ENCODE data around the gene TOMM7. TPM values are rescaled to one million over a fixed set of nuclear protein-coding genes. Genes with fewer than 3 reads are reported as not detected.

The TOMM7 gene
- total RNA-seq, 2 donors from 2014 or later = 95.0 to 123 TPM

DNA sequence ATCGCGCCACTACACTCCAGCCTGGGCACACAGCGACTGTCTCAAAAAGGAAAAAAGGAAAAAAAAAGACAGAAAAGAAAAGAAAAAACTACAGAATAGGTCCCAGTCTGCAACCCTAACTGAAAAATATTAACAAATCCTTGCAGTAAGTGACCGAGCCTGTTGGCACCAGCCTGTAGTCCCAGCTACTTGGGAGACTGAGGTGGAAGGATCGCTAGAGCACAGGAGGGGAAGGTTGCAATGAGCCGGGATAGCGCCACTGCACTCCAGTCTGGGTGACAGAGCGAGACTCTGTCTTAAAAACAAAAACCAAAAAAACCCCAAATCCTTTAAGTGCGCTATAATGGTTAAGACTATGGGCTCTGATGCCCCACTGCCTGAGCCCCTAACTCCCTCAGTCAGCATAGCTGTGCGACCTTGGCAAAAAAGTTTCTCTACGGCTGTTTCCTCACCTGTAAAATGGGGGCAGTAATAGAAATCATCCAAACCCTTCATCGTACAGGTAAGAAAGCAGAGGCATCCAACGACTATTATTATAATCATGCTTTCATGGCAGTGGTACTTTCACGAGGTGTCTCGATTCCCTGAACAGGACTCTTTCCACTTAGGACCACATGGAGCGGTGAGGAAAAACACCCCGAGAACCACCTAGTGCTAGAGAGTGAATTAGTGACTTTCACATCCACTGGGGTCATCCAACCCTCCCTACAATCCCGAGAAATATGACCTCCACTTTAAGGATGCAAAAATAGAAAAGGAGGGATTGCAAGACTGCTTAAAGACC lies 755 bp downstream of the TOMM7 start:
- peaks cover 0 to 32% of the 10 kb centered on the region in 2 donors for H3K4me1 ChIP-seq (ENCODE audit: control insufficient read depth in 1 of 2, low read depth in 2 of 2)
- no peak for DNase-seq (ENCODE audit: low spot score)
- H3K9me3 ChIP-seq = no peaks in the 10 kb centered on the region
- H3K36me3 ChIP-seq = peaks cover 1% of the 10 kb centered on the region
- TF ChIP-seq, protein P1, sequence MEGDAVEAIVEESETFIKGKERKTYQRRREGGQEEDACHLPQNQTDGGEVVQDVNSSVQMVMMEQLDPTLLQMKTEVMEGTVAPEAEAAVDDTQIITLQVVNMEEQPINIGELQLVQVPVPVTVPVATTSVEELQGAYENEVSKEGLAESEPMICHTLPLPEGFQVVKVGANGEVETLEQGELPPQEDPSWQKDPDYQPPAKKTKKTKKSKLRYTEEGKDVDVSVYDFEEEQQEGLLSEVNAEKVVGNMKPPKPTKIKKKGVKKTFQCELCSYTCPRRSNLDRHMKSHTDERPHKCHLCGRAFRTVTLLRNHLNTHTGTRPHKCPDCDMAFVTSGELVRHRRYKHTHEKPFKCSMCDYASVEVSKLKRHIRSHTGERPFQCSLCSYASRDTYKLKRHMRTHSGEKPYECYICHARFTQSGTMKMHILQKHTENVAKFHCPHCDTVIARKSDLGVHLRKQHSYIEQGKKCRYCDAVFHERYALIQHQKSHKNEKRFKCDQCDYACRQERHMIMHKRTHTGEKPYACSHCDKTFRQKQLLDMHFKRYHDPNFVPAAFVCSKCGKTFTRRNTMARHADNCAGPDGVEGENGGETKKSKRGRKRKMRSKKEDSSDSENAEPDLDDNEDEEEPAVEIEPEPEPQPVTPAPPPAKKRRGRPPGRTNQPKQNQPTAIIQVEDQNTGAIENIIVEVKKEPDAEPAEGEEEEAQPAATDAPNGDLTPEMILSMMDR (IDR thresholded peaks at IDR 0.05) = no peak
- H3K27me3 ChIP-seq (replicated peaks; ENCODE audit: insufficient read depth) = no peaks in the 10 kb centered on the region
- peak overlapping the region; percentile 75 for H3K27ac ChIP-seq
- no peak for ATAC-seq (ENCODE audit: insufficient number of reproducible peaks, low FRiP score, low read depth)
- H3K4me3 ChIP-seq = peak overlapping the region; percentile 93

DNA sequence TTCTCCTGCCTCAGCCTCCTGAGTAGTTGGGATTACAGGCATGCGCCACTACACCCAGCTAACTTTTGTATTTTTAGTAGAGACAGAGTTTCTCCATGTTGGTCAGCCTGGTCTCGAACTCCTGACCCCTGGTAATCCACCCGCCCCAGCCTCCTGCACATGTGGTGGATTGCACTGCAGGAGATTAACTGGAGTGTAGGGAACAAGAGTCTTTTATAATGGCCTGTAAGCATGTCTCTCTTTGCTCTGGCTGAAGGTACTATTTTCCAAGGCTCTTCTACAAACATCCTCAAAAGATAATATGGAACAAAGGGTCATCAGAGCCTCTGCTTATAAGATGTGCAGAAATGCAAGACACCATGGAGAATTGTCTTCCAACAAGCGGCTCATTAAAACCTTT lies 3.2 kb downstream of the TOMM7 start:
- H3K4me3 ChIP-seq = no peak overlapping the region
- H3K27ac ChIP-seq = no peak overlapping the region
- H3K27me3 ChIP-seq (replicated peaks; ENCODE audit: insufficient read depth) = no peaks in the 10 kb centered on the region
- peaks cover 21% of the 10 kb centered on the region for H3K36me3 ChIP-seq
- DNase-seq (ENCODE audit: low spot score) = no peak
- peaks cover 0 to 32% of the 10 kb centered on the region in 2 donors for H3K4me1 ChIP-seq (ENCODE audit: control insufficient read depth in 1 of 2, low read depth in 2 of 2)
- TF ChIP-seq, protein P1 (IDR thresholded peaks at IDR 0.05) = no peak
- no peaks in the 10 kb centered on the region for H3K9me3 ChIP-seq
- no peak for ATAC-seq (ENCODE audit: insufficient number of reproducible peaks, low FRiP score, low read depth)

DNA sequence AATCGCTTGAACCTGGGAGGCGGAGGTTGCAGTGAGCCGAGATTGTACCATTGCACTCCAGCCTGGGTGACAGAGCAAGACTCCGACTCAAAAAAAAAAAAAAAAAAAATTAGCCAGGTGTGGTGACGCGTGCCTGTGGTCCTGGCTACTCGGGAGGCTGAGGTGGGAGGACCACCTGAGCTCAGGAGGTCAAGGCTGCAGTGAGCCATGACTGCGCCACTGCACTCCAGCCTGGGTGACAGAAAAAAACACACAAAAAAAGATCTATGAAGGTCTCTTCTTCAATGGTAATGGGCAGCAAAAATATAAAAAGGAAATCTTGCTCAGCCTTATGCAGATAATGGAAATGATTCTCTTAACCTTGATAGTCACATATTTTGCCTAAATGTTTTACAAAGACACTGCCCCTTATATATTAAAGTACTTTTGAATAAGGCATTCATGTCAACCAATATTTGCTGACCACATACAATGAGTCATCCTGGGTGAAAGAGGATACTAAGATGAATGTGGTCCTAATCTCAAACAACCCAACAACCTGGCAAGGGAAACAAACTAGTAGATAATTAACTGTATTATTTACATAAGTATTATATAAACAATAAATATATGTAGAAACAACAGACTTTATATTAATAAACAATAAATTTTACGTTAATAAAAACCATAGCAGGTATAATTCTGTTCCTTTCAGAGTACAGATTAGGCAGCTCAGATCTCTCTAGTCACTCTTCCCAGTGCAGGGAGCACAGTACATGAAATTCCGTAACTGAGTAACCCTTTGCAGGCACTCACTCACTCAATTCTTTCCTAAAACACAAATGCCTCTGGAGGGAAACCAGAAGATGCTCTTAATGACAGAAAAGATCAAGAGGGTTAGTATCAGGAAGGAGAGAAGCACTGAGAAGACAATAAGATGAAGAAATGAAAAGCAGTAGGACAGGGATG lies 8.1 kb downstream of the TOMM7 start:
- DNase-seq (ENCODE audit: low spot score) = no peak
- ATAC-seq (ENCODE audit: insufficient number of reproducible peaks, low FRiP score, low read depth) = no peak
- Histone ChIP-seq H3K4me3 (no peak overlapping the region), H3K27me3 (replicated peaks; ENCODE audit: insufficient read depth) (no peaks in the 10 kb centered on the region), H3K27ac (no peak overlapping the region), H3K36me3 (peaks cover 34% of the 10 kb centered on the region), H3K9me3 (no peaks in the 10 kb centered on the region), H3K4me1 (ENCODE audit: control insufficient read depth in 1 of 2, low read depth in 2 of 2) (peaks cover 0 to 3% of the 10 kb centered on the region in 2 donors)
- TF ChIP-seq, protein P1 (IDR thresholded peaks at IDR 0.05) = no peak

DNA sequence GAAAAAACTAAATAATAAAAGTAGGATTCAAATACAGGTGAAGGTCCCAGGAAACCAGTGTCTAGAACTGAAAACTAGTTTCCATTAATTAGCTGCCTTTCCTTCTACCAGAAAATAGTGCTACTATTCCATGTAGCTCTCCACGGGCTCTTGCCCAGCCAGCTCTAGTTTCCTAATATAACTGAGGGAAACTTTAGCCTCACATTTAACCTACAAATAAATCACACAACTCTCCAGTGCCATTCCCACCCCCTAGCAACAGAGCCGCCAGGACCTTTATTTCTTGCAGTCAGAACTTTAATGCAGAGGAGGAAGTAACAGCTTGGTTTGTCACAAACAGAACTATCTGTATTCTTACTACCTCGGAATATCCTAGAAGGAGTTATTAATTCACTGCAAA lies 10.3 kb downstream of the TOMM7 start:
- TF ChIP-seq, protein P1 (IDR thresholded peaks at IDR 0.05) = no peak
- H3K4me3 ChIP-seq = no peak overlapping the region
- H3K9me3 ChIP-seq = no peaks in the 10 kb centered on the region
- H3K27me3 ChIP-seq (replicated peaks; ENCODE audit: insufficient read depth) = no peaks in the 10 kb centered on the region
- no peak overlapping the region for H3K27ac ChIP-seq
- H3K4me1 ChIP-seq (ENCODE audit: control insufficient read depth in 1 of 2, low read depth in 2 of 2) = no peaks in the 10 kb centered on the region
- H3K36me3 ChIP-seq = peaks cover 34% of the 10 kb centered on the region
- ATAC-seq (ENCODE audit: insufficient number of reproducible peaks, low FRiP score, low read depth) (no peak), DNase-seq (ENCODE audit: low spot score) (no peak)

DNA sequence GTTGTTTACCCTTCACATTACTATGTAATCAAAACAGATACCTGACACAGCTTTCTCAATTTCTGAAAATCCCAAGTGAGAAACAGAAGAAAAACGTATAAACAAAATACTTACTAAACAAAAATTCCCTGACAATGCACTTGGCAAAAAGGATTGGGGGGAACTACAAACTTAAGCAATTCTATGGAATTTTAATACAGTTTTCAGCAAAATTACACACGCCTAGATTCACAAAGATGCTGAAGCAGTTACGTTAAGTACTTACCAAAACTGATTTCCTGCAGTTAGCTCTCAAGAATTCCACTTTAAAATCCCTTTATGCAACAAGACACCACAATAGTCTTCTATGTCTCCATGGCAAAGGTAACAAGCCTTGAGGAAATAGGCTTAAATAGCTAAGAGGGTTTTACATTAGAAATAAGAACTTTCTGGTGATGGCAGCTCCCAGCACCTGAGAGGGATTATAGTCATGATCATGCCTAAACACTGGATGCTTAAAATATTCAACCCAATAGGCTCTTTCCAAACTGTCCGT lies 10.8 kb downstream of the TOMM7 start:
- Histone ChIP-seq H3K4me3 (no peak overlapping the region), H3K4me1 (ENCODE audit: control insufficient read depth in 1 of 2, low read depth in 2 of 2) (no peaks in the 10 kb centered on the region), H3K9me3 (no peaks in the 10 kb centered on the region), H3K27ac (no peak overlapping the region), H3K27me3 (replicated peaks; ENCODE audit: insufficient read depth) (no peaks in the 10 kb centered on the region), H3K36me3 (peaks cover 32% of the 10 kb centered on the region)
- no peak for ATAC-seq (ENCODE audit: insufficient number of reproducible peaks, low FRiP score, low read depth)
- no peak for DNase-seq (ENCODE audit: low spot score)
- TF ChIP-seq, protein P1 (IDR thresholded peaks at IDR 0.05) = no peak
